Measurements from ENCODE around the gene RBP5.
"Not testable (repeated sequence)": the region's sequence is repeated elsewhere in the genome, so short reads cannot be mapped to it uniquely, and the experiment has no call there.

RBP5 gene

GRCh38 chr12:7108003-7108795, 20.5 kb downstream of the RBP5 start:
- DNase-seq: peak in 25 of 42 donors; percentile 18 to 59 (median 38)
- intact Hi-C loops (cut with DNase I): no loop called here

GRCh38 chr12:7107636-7108002, 21.1 kb downstream of the RBP5 start:
- intact Hi-C loops (cut with DNase I): no loop called here
- peak in 1 of 42 donors; percentile 31 for DNase-seq

- peak in 1 of 42 donors; percentile 2 for DNase-seq
- intact Hi-C loops (cut with DNase I): not testable (repeated sequence)
Measured at GRCh38 chr12:7107181-7107580, 21.5 kb downstream of the RBP5 start.

GRCh38 chr12:7106082-7106481, 22.6 kb downstream of the RBP5 start:
- intact Hi-C loops (cut with DNase I): no loop called here
- no peak for DNase-seq

- intact Hi-C loops (cut with DNase I): no loop called here
- DNase-seq: peak in 1 of 42 donors; percentile 24
Measured at GRCh38 chr12:7103837-7104584, 24.7 kb downstream of the RBP5 start.

- intact Hi-C loops (cut with DNase I): no loop called here
- DNase-seq: no peak
Measured at GRCh38 chr12:7102582-7102981, 26.1 kb downstream of the RBP5 start.

- intact Hi-C loops (cut with DNase I): no loop called here
- peak in 2 of 42 donors; percentile 17 to 18 for DNase-seq
Measured at GRCh38 chr12:7101694-7102131, 27.0 kb downstream of the RBP5 start.

GRCh38 chr12:7101047-7101693, 27.5 kb downstream of the RBP5 start:
- no peak for DNase-seq
- intact Hi-C loops (cut with DNase I): no loop called here

GRCh38 chr12:7100239-7100638, 28.4 kb downstream of the RBP5 start:
- no peak for DNase-seq
- intact Hi-C loops (cut with DNase I): no loop called here

- intact Hi-C loops (cut with DNase I): loop anchor here (10.0 kb wide), 1 partner anchor 85 kb away; the partner anchor contains the start of gene LPCAT3
- no peak for DNase-seq
Measured at GRCh38 chr12:7099290-7099996, 29.2 kb downstream of the RBP5 start.

GRCh38 chr12:7096979-7097378, 31.7 kb downstream of the RBP5 start:
- intact Hi-C loops (cut with DNase I): loop anchor here (10.0 kb wide), 1 partner anchor 82 kb away; the partner anchor contains the start of gene LPCAT3
- DNase-seq: no peak

GRCh38 chr12:7096006-7096932, 32.4 kb downstream of the RBP5 start:
- intact Hi-C loops (cut with DNase I): loop anchor here (10.0 kb wide), 1 partner anchor 81 kb away; the partner anchor contains the start of gene LPCAT3
- DNase-seq: no peak

- intact Hi-C loops (cut with DNase I): loop anchor here (10.0 kb wide), 1 partner anchor 79 kb away; the partner anchor contains the start of gene LPCAT3
- DNase-seq: no peak
Measured at GRCh38 chr12:7093892-7094291, 34.8 kb downstream of the RBP5 start.

GRCh38 chr12:7093486-7093885, 35.2 kb downstream of the RBP5 start:
- DNase-seq: no peak
- intact Hi-C loops (cut with DNase I): loop anchor here (10.0 kb wide), 1 partner anchor 79 kb away; the partner anchor contains the start of gene LPCAT3

- intact Hi-C loops (cut with DNase I): loop anchor here (10.0 kb wide), 1 partner anchor 78 kb away; the partner anchor contains the start of gene LPCAT3
- no peak for DNase-seq
Measured at GRCh38 chr12:7092986-7093460, 35.7 kb downstream of the RBP5 start.

GRCh38 chr12:7092229-7092985, 36.3 kb downstream of the RBP5 start, which contains the start of gene C1R:
Gene C1R (minus strand): TSS chr12:7092445. CDS start chr12:7092388, 57 bp downstream.
- peak; percentile 35 to 87 (median 68) for DNase-seq
- intact Hi-C loops (cut with DNase I): loop anchor here (10.0 kb wide), 1 partner anchor 78 kb away; the partner anchor contains the start of gene LPCAT3

All from head of caudate nucleus (tissue), 42 donors.